Mammary epithelial cell (primary cell): ENCODE results near the gene MEIKIN.

Experiments used
- CTCF ChIP-seq, 2 donors: IDR thresholded peaks in 1 of 2; conservative IDR thresholded peaks in 1 of 2; 2 replicates each; pipeline ENCODE4 v1.5.1; 2011 to 2012; ENCODE audit warnings: inconsistent platforms in 2 of 2, low read length in 2 of 2, mild to moderate bottlenecking in 2 of 2, control low read depth in 1 of 2, low read depth in 1 of 2; ENCODE audit not compliant: insufficient read depth in 1 of 2; ENCODE audit errors: extremely low read depth in 1 of 2
- EZH2 ChIP-seq: IDR thresholded peaks from 2 replicates; pipeline ENCODE4 v1.6.1; 2012; ENCODE audit warnings: low read length, inconsistent platforms, borderline replicate concordance

GRCh38 chr5:131789765-131790164 lies 155.7 kb downstream of the MEIKIN start:
- TF ChIP-seq CTCF (conservative IDR thresholded peaks at IDR 0.05 in 1 of 2, IDR thresholded peaks at IDR 0.05 in 1 of 2; ENCODE audit: extremely low read depth in 1 of 2, insufficient read depth in 1 of 2, low read depth in 1 of 2, low read length in 2 of 2), result no peak
- no peak for TF ChIP-seq EZH2
